Neural progenitor cell (in vitro differentiated cells): ENCODE measurements around the gene CYGB. TPM values are rescaled to one million over a fixed set of nuclear protein-coding genes. Genes with fewer than 3 reads are reported as not detected.

Experiments
- DNase-seq: peaks from one replicate; pipeline ENCODE4 v3.0.0-alpha.2; 2016; ENCODE audit warnings: low spot score
- H2AFZ ChIP-seq: fragments of 200-600 bp; sonication (generic); replicated peaks from 2 replicates; pipeline ENCODE4 v1.6.1; 2016; ENCODE audit warnings: antibody characterized with exemption
- H3F3A ChIP-seq: fragments of 200-600 bp; sonication (generic); 2 replicates; pipeline ENCODE4 v1.6.1; 2016; ENCODE audit warnings: antibody characterized with exemption, low read depth
- H3K27ac ChIP-seq: fragments of 200-600 bp; sonication (generic); 2 replicates; pipeline ENCODE4 v1.5.1; 2016; ENCODE audit warnings: mild to moderate bottlenecking
- H3K27me3 ChIP-seq: fragments of 200-600 bp; sonication (generic); 2 replicates; pipeline ENCODE4 v1.6.1; 2016; ENCODE audit warnings: mild to moderate bottlenecking, moderate library complexity
- H3K36me3 ChIP-seq: fragments of 200-600 bp; sonication (generic); 2 replicates; pipeline ENCODE4 v1.5.1; 2016
- H3K4me1 ChIP-seq: fragments of 200-600 bp; sonication (generic); 2 replicates; pipeline ENCODE4 v1.6.1; 2016; ENCODE audit warnings: mixed run types
- H3K4me2 ChIP-seq: fragments of 200-600 bp; sonication (generic); 2 replicates; pipeline ENCODE4 v1.6.1; 2016
- H3K4me3 ChIP-seq: fragments of 200-600 bp; sonication (generic); 2 replicates; pipeline ENCODE4 v1.5.1; 2016
- H3K79me2 ChIP-seq: fragments of 200-600 bp; sonication (generic); 2 replicates; pipeline ENCODE4 v1.6.1; 2016; ENCODE audit warnings: low read depth
- H3K9ac ChIP-seq: fragments of 200-600 bp; sonication (generic); 2 replicates; pipeline ENCODE4 v1.6.1; 2016
- H3K9me3 ChIP-seq: fragments of 200-600 bp; sonication (generic); 2 replicates; pipeline ENCODE4 v1.5.1; 2016; ENCODE audit warnings: low read depth
- H4K20me1 ChIP-seq: fragments of 200-600 bp; sonication (generic); 2 replicates; pipeline ENCODE4 v1.6.1; 2016; ENCODE audit warnings: low read depth
- H3K27ac Mint-ChIP-seq: 3 replicates; pipeline ENCODE4 v1.8.0; 2021; ENCODE audit warnings: mixed read lengths
- H3K27me3 Mint-ChIP-seq: 2 replicates; pipeline ENCODE4 v1.8.0; 2022; ENCODE audit warnings: low read depth, mild to moderate bottlenecking, inconsistent platforms, moderate library complexity, mixed read lengths; ENCODE audit not compliant: insufficient read depth
- H3K36me3 Mint-ChIP-seq: 3 replicates; pipeline ENCODE4 v1.8.0; 2021; ENCODE audit warnings: mixed read lengths
- H3K4me1 Mint-ChIP-seq: 3 replicates; pipeline ENCODE4 v1.8.0; 2021; ENCODE audit warnings: mixed read lengths
- H3K4me3 Mint-ChIP-seq: 3 replicates; pipeline ENCODE4 v1.8.0; 2021; ENCODE audit warnings: mild to moderate bottlenecking, moderate library complexity, mixed read lengths
- H3K9me3 Mint-ChIP-seq: 3 replicates; pipeline ENCODE4 v1.8.0; 2020; ENCODE audit warnings: mixed read lengths
- EZH2 ChIP-seq: fragments of 200-600 bp; sonication (generic); IDR thresholded peaks from 2 replicates; pipeline ENCODE4 v1.6.1; 2017; ENCODE audit warnings: antibody characterized with exemption, mild to moderate bottlenecking, moderate library complexity
- EZH2phosphoT487 ChIP-seq: fragments of 200-600 bp; sonication (generic); IDR thresholded peaks from 2 replicates; pipeline ENCODE4 v1.6.1; 2017; ENCODE audit warnings: antibody characterized with exemption
- total RNA-seq: library from RNA; depleted of rRNA; stranded (reverse); fragments of >200 nt; gene quantifications from 2 replicates; pipeline ENCODE4 v1.2.3, GENCODE V29; 2015; ENCODE audit warnings: low replicate concordance
- TF ChIP-seq, protein P1 (sequence below): fragments of 200-600 bp; sonication (generic); IDR thresholded peaks from 2 replicates; pipeline ENCODE4 v1.5.1; 2017; ENCODE audit warnings: antibody characterized with exemption, mild to moderate bottlenecking

The CYGB gene
- total RNA-seq, 1 donor from 2014 or later: not detected

DNA sequence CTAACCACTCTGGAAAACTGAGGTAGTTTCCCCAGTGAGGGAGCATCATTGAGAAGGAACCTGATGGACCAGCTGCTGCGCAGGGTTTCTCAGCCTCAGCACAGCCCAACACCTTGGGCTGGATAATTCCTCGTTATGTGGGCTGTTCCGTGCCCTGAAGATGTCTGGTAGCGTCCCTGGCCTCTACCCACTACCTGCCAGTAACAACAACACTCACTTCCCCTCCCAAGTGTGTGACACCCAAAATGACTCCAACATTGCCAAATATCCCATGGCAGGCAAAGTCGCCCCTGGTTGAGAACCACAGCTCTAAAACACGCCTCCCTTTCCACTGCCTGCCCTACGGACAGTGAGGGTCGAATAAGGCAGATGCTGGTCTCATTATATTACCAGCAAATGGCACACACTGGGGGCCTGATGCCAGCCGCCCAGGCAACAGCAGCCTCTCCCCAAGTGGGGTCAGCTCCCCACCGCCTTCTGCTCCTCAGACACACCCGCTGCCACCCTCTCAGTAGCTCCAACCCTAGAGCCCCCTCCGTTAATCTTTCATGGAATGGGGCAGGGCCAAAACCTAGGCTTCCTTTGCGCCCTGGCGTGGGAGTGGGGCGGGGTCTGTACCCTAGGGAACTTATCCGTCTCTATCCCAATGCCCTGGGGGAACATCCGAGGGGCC lies 37.3 kb downstream of the CYGB start:
- peaks cover 14% of the 10 kb centered on the region for H4K20me1 ChIP-seq

DNA sequence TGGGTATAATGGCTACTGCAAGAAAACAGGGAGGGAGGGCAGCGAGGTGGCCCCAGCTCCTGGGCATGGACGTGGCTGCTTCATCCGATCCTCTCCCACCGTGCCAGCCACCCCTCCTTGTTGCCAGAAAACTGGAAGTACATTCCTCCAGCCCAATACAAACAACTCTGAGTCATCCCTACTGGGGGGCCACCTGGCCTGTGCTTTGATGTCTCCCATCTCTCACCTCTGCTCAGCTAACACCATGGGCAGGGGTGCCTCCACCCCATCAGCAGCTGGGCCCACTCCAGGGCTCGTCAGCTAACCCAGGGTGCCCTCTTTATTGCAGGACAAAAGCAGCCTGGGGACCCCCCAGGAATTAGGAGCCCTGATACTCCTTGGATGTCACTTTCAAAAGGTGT lies 38.2 kb downstream of the CYGB start:
- no peak overlapping the region for H3K9ac ChIP-seq
- H3K27ac Mint-ChIP-seq: no peak overlapping the region
- H3F3A ChIP-seq: peaks cover 5% of the 10 kb centered on the region
- H3K27me3 ChIP-seq: peaks cover 14% of the 10 kb centered on the region
- H2AFZ ChIP-seq: no peak overlapping the region
- peaks cover 29% of the 10 kb centered on the region for H3K4me1 Mint-ChIP-seq
- no peaks in the 10 kb centered on the region for H3K9me3 ChIP-seq
- no peak overlapping the region for H3K4me2 ChIP-seq
- H3K79me2 ChIP-seq: no peaks in the 10 kb centered on the region
- H3K27ac ChIP-seq: no peak overlapping the region
- H4K20me1 ChIP-seq: peaks cover 14% of the 10 kb centered on the region
- no peaks in the 10 kb centered on the region for H3K9me3 Mint-ChIP-seq
- no peak overlapping the region for H3K4me3 Mint-ChIP-seq
- TF ChIP-seq EZH2phosphoT487: no peak
- no peak for TF ChIP-seq EZH2
- H3K4me1 ChIP-seq: peaks cover 27% of the 10 kb centered on the region
- peaks cover 24% of the 10 kb centered on the region for H3K27me3 Mint-ChIP-seq
- no peaks in the 10 kb centered on the region for H3K36me3 Mint-ChIP-seq
- DNase-seq: no peak
- H3K36me3 ChIP-seq: no peaks in the 10 kb centered on the region
- no peak overlapping the region for H3K4me3 ChIP-seq

More for the DNA sequence above, 37.3 kb downstream of the CYGB start:
- H3K4me2 ChIP-seq: peak overlapping the region; percentile 81
- H3K4me1 ChIP-seq: peaks cover 27% of the 10 kb centered on the region
- no peaks in the 10 kb centered on the region for H3K36me3 ChIP-seq
- Mint-ChIP-seq H3K4me3 (peak overlapping the region; percentile 72), H3K4me1 (peaks cover 29% of the 10 kb centered on the region), H3K27ac (peak overlapping the region; percentile 64), H3K36me3 (no peaks in the 10 kb centered on the region), H3K27me3 (peaks cover 24% of the 10 kb centered on the region), H3K9me3 (no peaks in the 10 kb centered on the region)
- no peaks in the 10 kb centered on the region for H3K79me2 ChIP-seq
- peak overlapping the region; percentile 88 for H2AFZ ChIP-seq
- H3K27ac ChIP-seq: no peak overlapping the region
- H3K4me3 ChIP-seq: peak overlapping the region; percentile 80
- no peak overlapping the region for H3K9ac ChIP-seq
- peaks cover 5% of the 10 kb centered on the region for H3F3A ChIP-seq
- DNase-seq: peak; percentile 56
- no peaks in the 10 kb centered on the region for H3K9me3 ChIP-seq
- H3K27me3 ChIP-seq: peaks cover 14% of the 10 kb centered on the region
- no peak for TF ChIP-seq EZH2phosphoT487
- TF ChIP-seq, protein P1, sequence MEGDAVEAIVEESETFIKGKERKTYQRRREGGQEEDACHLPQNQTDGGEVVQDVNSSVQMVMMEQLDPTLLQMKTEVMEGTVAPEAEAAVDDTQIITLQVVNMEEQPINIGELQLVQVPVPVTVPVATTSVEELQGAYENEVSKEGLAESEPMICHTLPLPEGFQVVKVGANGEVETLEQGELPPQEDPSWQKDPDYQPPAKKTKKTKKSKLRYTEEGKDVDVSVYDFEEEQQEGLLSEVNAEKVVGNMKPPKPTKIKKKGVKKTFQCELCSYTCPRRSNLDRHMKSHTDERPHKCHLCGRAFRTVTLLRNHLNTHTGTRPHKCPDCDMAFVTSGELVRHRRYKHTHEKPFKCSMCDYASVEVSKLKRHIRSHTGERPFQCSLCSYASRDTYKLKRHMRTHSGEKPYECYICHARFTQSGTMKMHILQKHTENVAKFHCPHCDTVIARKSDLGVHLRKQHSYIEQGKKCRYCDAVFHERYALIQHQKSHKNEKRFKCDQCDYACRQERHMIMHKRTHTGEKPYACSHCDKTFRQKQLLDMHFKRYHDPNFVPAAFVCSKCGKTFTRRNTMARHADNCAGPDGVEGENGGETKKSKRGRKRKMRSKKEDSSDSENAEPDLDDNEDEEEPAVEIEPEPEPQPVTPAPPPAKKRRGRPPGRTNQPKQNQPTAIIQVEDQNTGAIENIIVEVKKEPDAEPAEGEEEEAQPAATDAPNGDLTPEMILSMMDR: no peak
- no peak for TF ChIP-seq EZH2

DNA sequence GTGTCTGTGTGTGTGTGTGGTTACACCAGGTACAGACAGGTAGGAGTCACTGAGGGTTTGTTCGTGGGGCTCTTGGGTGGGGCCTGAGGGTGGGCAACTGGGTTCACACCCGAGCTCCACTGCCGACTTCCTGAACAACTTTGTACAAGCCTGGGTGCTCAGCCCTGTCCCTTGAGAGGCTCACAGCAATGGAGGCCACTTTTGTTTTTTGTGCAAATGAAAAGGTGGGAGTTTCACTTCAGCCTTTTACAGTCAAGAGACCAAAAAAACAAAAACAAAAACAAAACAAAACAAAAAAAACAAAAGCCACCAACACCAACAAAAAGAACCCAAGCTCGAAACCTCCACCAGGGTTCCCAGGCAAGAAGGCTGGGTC lies 38.6 kb downstream of the CYGB start:
- Mint-ChIP-seq H3K27me3 (peaks cover 24% of the 10 kb centered on the region), H3K27ac (no peak overlapping the region), H3K9me3 (no peaks in the 10 kb centered on the region), H3K36me3 (no peaks in the 10 kb centered on the region), H3K4me3 (no peak overlapping the region), H3K4me1 (peaks cover 29% of the 10 kb centered on the region)
- Histone ChIP-seq H3K9me3 (no peaks in the 10 kb centered on the region), H2AFZ (no peak overlapping the region), H3K4me1 (peaks cover 27% of the 10 kb centered on the region), H3K36me3 (no peaks in the 10 kb centered on the region), H4K20me1 (peaks cover 14% of the 10 kb centered on the region), H3K4me3 (no peak overlapping the region), H3K27ac (no peak overlapping the region), H3K9ac (no peak overlapping the region), H3K79me2 (no peaks in the 10 kb centered on the region), H3K27me3 (peaks cover 14% of the 10 kb centered on the region), H3F3A (peaks cover 5% of the 10 kb centered on the region), H3K4me2 (no peak overlapping the region)
- no peak for DNase-seq
- TF ChIP-seq, protein P1: no peak
- TF ChIP-seq EZH2 (no peak), EZH2phosphoT487 (no peak)
